Osteoblast (primary cell): ENCODE measurements around the gene TRIM47. TPM values are rescaled to one million over a fixed set of nuclear protein-coding genes. Genes with fewer than 3 reads are reported as not detected.
A peak's percentile ranks its signal among the peaks of the same experiment; 100 is the strongest.

Source experiments
- DNase-seq: peaks from one replicate; pipeline ENCODE4 v3.0.0; 2011; ENCODE audit warnings: low spot score, mixed read lengths; ENCODE audit not compliant: insufficient read length; ENCODE audit errors: missing footprints
- H2AFZ ChIP-seq: 2 replicates; pipeline ENCODE4 v1.6.0; 2011; ENCODE audit warnings: mild to moderate bottlenecking, low read length
- H3K27ac ChIP-seq: 2 replicates; pipeline ENCODE4 v1.5.1; 2011; ENCODE audit warnings: mild to moderate bottlenecking, low read depth, low read length, moderate library complexity
- H3K27me3 ChIP-seq: 2 replicates; pipeline ENCODE4 v1.6.0; 2012; ENCODE audit warnings: mild to moderate bottlenecking, control low read depth, inconsistent platforms, low read length, moderate library complexity; ENCODE audit not compliant: insufficient read depth
- H3K36me3 ChIP-seq: 2 replicates; pipeline ENCODE4 v1.5.1; 2011; ENCODE audit warnings: mild to moderate bottlenecking, low read length, control low read depth, moderate library complexity; ENCODE audit not compliant: insufficient read depth
- H3K4me1 ChIP-seq: 2 replicates; pipeline ENCODE4 v1.5.1; 2011; ENCODE audit warnings: mild to moderate bottlenecking, low read length, control low read depth, moderate library complexity; ENCODE audit not compliant: insufficient read depth
- H3K4me2 ChIP-seq: 2 replicates; pipeline ENCODE4 v1.6.0; 2011; ENCODE audit warnings: mild to moderate bottlenecking, low read length; ENCODE audit not compliant: insufficient read depth
- H3K4me3 ChIP-seq: fragments of 200-600 bp; sonication (generic); 3 replicates; pipeline ENCODE4 v1.5.1; 2012; ENCODE audit warnings: mild to moderate bottlenecking, low read length, inconsistent platforms; ENCODE audit not compliant: insufficient read depth
- H3K79me2 ChIP-seq: 2 replicates; pipeline ENCODE4 v1.6.0; 2012; ENCODE audit warnings: mild to moderate bottlenecking, low read length, control low read depth, inconsistent platforms; ENCODE audit not compliant: insufficient read depth
- H3K9me3 ChIP-seq: 2 replicates; pipeline ENCODE4 v1.5.1; 2011; ENCODE audit warnings: low read depth, low read length, control low read depth
- H4K20me1 ChIP-seq: 2 replicates; pipeline ENCODE4 v1.6.0; 2012; ENCODE audit warnings: mild to moderate bottlenecking, low read length, control low read depth; ENCODE audit not compliant: insufficient read depth
- CTCF ChIP-seq: IDR thresholded peaks from 2 replicates; pipeline ENCODE4 v1.5.1; 2011; ENCODE audit warnings: mild to moderate bottlenecking, low read depth, low read length, moderate library complexity; ENCODE audit errors: extremely low read depth
- total RNA-seq: library from RNA; depleted of rRNA; stranded (reverse); fragments of >200 nt; gene quantifications from 2 replicates; pipeline ENCODE4 v1.2.3, GENCODE V29; 2012

Gene TRIM47
- total RNA-seq, 1 donor, result 21.7 TPM

DNA sequence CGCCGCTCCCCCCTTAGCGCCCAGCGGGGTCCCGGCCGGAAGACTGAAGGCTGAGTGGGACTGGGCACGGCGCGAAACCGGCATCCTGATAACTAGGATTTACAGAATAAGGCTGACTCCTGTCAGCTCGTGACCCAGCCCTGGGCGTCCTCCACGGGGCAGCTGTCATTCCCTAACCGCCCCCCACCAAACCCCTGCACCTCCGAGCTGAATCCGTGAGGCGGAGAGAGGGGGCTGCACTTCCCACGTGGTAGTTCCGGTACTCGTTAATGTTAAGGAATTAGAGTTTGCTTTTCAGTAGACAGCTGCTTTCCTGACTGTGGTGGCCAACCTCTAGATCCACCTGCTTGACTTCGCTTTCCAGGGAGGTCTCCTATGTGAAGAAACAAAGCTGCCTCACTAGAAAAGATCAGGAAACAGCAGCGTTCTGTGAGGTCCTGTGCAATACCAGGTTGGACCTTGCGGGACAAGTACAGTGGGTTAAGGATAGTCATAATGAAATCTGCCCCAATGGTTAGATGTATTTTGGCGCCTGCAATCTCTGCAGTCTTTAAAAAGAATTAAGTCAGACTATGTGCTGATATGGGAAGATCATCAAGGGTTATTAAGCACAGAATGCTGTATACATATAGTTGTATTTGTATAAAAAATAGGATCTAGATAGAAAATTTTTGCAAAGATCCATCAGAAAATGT is 22.2 kb downstream of the TRIM47 start:
- peak; percentile 77 for DNase-seq

GRCh38 chr17:75855310-75856061 is 22.9 kb downstream of the TRIM47 start, which contains the start of gene WBP2:
Gene WBP2, minus strand, starts transcription at chr17:75855335. Its CDS starts 38 bp downstream, at chr17:75855297.
- H3K9me3 ChIP-seq, result no peaks in the 10 kb centered on the region
- peaks cover 3% of the 10 kb centered on the region for H4K20me1 ChIP-seq
- peaks cover 26% of the 10 kb centered on the region for H3K4me1 ChIP-seq
- peak within 1 kb of the TSS; percentile 100 for H3K4me3 ChIP-seq
- peak within 1 kb of the TSS; percentile 97 for H2AFZ ChIP-seq
- H3K79me2 ChIP-seq, result peaks cover 25% of the 10 kb centered on the region
- no peaks in the 10 kb centered on the region for H3K27me3 ChIP-seq
- H3K36me3 ChIP-seq, result peaks cover 12% of the 10 kb centered on the region
- DNase-seq, result peak; percentile 100
- peak within 1 kb of the TSS; percentile 85 for H3K4me2 ChIP-seq
- peak within 1 kb of the TSS; percentile 84 for H3K27ac ChIP-seq
- TF ChIP-seq CTCF, result no peak

More for the DNA sequence above, 22.2 kb downstream of the TRIM47 start:
- Histone ChIP-seq H3K4me2 (peak overlapping the region; percentile 85), H3K9me3 (no peaks in the 10 kb centered on the region), H3K36me3 (peaks cover 5% of the 10 kb centered on the region), H3K27ac (peak overlapping the region; percentile 84), H4K20me1 (peaks cover 3% of the 10 kb centered on the region), H3K4me3 (peak overlapping the region; percentile 100), H3K4me1 (peaks cover 26% of the 10 kb centered on the region), H3K79me2 (peaks cover 25% of the 10 kb centered on the region), H2AFZ (peak overlapping the region; percentile 97), H3K27me3 (no peaks in the 10 kb centered on the region)
- no peak for TF ChIP-seq CTCF

- no peaks in the 10 kb centered on the region for H3K27me3 ChIP-seq
- H3K27ac ChIP-seq, result peak overlapping the region; percentile 84
- peaks cover 15% of the 10 kb centered on the region for H3K36me3 ChIP-seq
- peaks cover 26% of the 10 kb centered on the region for H3K4me1 ChIP-seq
- H2AFZ ChIP-seq, result peak overlapping the region; percentile 78
- H3K9me3 ChIP-seq, result no peaks in the 10 kb centered on the region
- peaks cover 3% of the 10 kb centered on the region for H4K20me1 ChIP-seq
- peak overlapping the region; percentile 100 for H3K4me3 ChIP-seq
- peaks cover 25% of the 10 kb centered on the region for H3K79me2 ChIP-seq
- peak; percentile 84 for DNase-seq
- peak overlapping the region; percentile 85 for H3K4me2 ChIP-seq
- TF ChIP-seq CTCF, result no peak
Observed at GRCh38 chr17:75854881-75855309, 23.5 kb downstream of the TRIM47 start.
